B cell (primary cell): ENCODE results near the gene OTOR. TPM values are rescaled to one million over a fixed set of nuclear protein-coding genes. Genes with fewer than 3 reads are reported as not detected.

Experiments used
- ATAC-seq: fragments of 200-7000 bp; cut with Tn5 transposase; one replicate; pipeline ENCODE4 v1.10.0; 2021; ENCODE audit warnings: low read depth, mild to moderate bottlenecking, moderate number of reproducible peaks, moderate library complexity
- CTCF ChIA-PET: fragments of 350-600 bp; sonication (Branson Sonifier 250); formaldehyde crosslinking; loops from one replicate; lab custom pipeline; 2021; ENCODE audit warnings: antibody characterized with exemption, inconsistent platforms; lab: Charles Lee
- POLR2A ChIA-PET: fragments of 350-600 bp; sonication (Branson Sonifier 250); formaldehyde crosslinking; loops from one replicate; lab custom pipeline; 2021; ENCODE audit warnings: antibody characterized with exemption; lab: Charles Lee
- DNase-seq: peaks from one replicate; pipeline ENCODE4 v3.0.0; 2013
- H2AFZ ChIP-seq: 2 replicates; pipeline ENCODE4 v1.6.1; 2012; ENCODE audit warnings: mild to moderate bottlenecking, low read depth, low read length; ENCODE audit not compliant: insufficient read depth, poor library complexity, severe bottlenecking
- H3K27ac ChIP-seq, 2 donors: 1 replicate in 1 of 2; 2 replicates in 1 of 2; pipeline ENCODE4 v1.5.1; 2012 to 2013; ENCODE audit warnings: low read length in 2 of 2, mild to moderate bottlenecking in 2 of 2, moderate library complexity in 1 of 2
- H3K27me3 ChIP-seq, 4 experiments: fragments of 200-600 bp in 1 of 4; sonication (generic) in 1 of 4; replicated peaks in 1 of 4; 1 replicate in 2 of 4; 2 replicates in 2 of 4; pipeline versions ENCODE4 v1.6.1 to v1.7.0; 2013 to 2016; ENCODE audit warnings: low read length in 3 of 4, mild to moderate bottlenecking in 2 of 4, mixed read lengths in 1 of 4, moderate library complexity in 1 of 4; ENCODE audit not compliant: insufficient read depth in 4 of 4, control insufficient read depth in 3 of 4; ENCODE audit errors: control extremely low read depth in 1 of 4
- H3K36me3 ChIP-seq, 2 experiments: replicated peaks in 1 of 2; 1 replicate in 1 of 2; 2 replicates in 1 of 2; pipeline versions ENCODE4 v1.6.1 to v1.7.1; 2013; ENCODE audit warnings: low read length in 1 of 2; ENCODE audit not compliant: insufficient read depth in 2 of 2, control insufficient read depth in 1 of 2; ENCODE audit errors: control extremely low read depth in 1 of 2, extremely low read depth in 1 of 2
- H3K4me1 ChIP-seq, 2 donors: fragments of 200-600 bp in 1 of 2; sonication (generic) in 1 of 2; 1 replicate in 1 of 2; 2 replicates in 1 of 2; pipeline versions ENCODE4 v1.5.1 to v1.6.1; 2013 to 2017; ENCODE audit warnings: low read length in 2 of 2; ENCODE audit not compliant: control insufficient read depth in 2 of 2, insufficient read depth in 2 of 2
- H3K4me2 ChIP-seq: replicated peaks from 2 replicates; pipeline ENCODE3; 2012; ENCODE audit warnings: mild to moderate bottlenecking, low read depth, low read length; ENCODE audit not compliant: poor library complexity, severe bottlenecking
- H3K4me3 ChIP-seq, 5 experiments: fragments of 200-600 bp in 1 of 5; sonication (generic) in 1 of 5; 1 replicate in 3 of 5; 2 replicates in 2 of 5; pipeline versions ENCODE4 v1.5.1 to v1.7.0; 2011 to 2016; ENCODE audit warnings: low read length in 4 of 5, mild to moderate bottlenecking in 4 of 5, low read depth in 2 of 5, control low read depth in 1 of 5, moderate library complexity in 1 of 5; ENCODE audit not compliant: insufficient read depth in 1 of 5; ENCODE audit errors: control extremely low read depth in 1 of 5, extremely low read depth in 1 of 5
- H3K79me2 ChIP-seq: fragments of 200-600 bp; sonication (generic); one replicate; pipeline ENCODE4 v1.6.0; 2016; ENCODE audit warnings: low read length; ENCODE audit not compliant: control insufficient read depth, insufficient read depth
- H3K9ac ChIP-seq: fragments of 200-600 bp; sonication (generic); 2 replicates; pipeline ENCODE4 v1.6.1; 2017; ENCODE audit warnings: mild to moderate bottlenecking, low read length, moderate library complexity
- H3K9me3 ChIP-seq, 3 donors: one replicate each; pipeline versions ENCODE4 v1.6.1 to v1.7.1; 2013; ENCODE audit warnings: low read length in 2 of 3; ENCODE audit not compliant: control insufficient read depth in 2 of 3, insufficient read depth in 1 of 3; ENCODE audit errors: control extremely low read depth in 1 of 3
- H4K20me1 ChIP-seq: 2 replicates; pipeline ENCODE4 v1.6.0; 2012; ENCODE audit warnings: mild to moderate bottlenecking, low read length; ENCODE audit not compliant: insufficient read depth, control insufficient read depth, poor library complexity, severe bottlenecking
- H3K27ac Mint-ChIP-seq: one replicate; pipeline ENCODE4 v1.8.0; 2021; ENCODE audit warnings: mixed read lengths
- H3K27me3 Mint-ChIP-seq: one replicate; pipeline ENCODE4 v1.8.0; 2021; ENCODE audit warnings: mixed read lengths
- H3K4me1 Mint-ChIP-seq: one replicate; pipeline ENCODE4 v1.8.0; 2021; ENCODE audit warnings: mixed read lengths
- H3K4me3 Mint-ChIP-seq: one replicate; pipeline ENCODE4 v1.8.0; 2021; ENCODE audit warnings: mixed read lengths
- H3K9me3 Mint-ChIP-seq: one replicate; pipeline ENCODE4 v1.8.0; 2022; ENCODE audit warnings: mixed read lengths; ENCODE audit not compliant: insufficient read depth
- CTCF ChIP-seq: fragments of 200-600 bp; IDR thresholded peaks from one replicate; pipeline ENCODE4 v1.8.0; 2022; ENCODE audit warnings: antibody characterized with exemption, mild to moderate bottlenecking
- EZH2 ChIP-seq: IDR thresholded peaks from 2 replicates; pipeline ENCODE4 v1.6.1; 2012; ENCODE audit warnings: borderline replicate concordance, low read depth, mild to moderate bottlenecking, moderate library complexity, low read length; ENCODE audit not compliant: insufficient read depth, poor library complexity, severe bottlenecking
- WGBS: methylation state at CpG from one replicate; pipeline ENCODE4 v1.1.5; 2013; ENCODE audit warnings: missing lambda C conversion rate; ENCODE audit not compliant: insufficient coverage; 5-methylcytosine and 5-hydroxymethylcytosine counted together
- intact Hi-C: fragments of 100-400 bp; cut with micrococcal nuclease; formaldehyde crosslinking; loops from one replicate; pipeline ENCODE4 v1.10.0; 2022
- polyA plus RNA-seq: library from polyadenylated mRNA; depleted of rRNA; stranded (reverse); fragments of >200 nt; gene quantifications from 2 replicates; pipeline ENCODE4 v1.2.3, GENCODE V29; 2012
- total RNA-seq, 2 donors: library from RNA; stranded (reverse); fragments of 120-200 nt in 1 of 2; gene quantifications; 1 replicate in 1 of 2; 2 replicates in 1 of 2; pipeline versions ENCODE4 v1.2.3 to v1.2.4, GENCODE V29; 2013 to 2022

The OTOR gene
- total and polyA plus RNA-seq, 2 donors (not counting 1 experiment from before 2014, with no cell fraction given) = not detected

GRCh38 chr20:16764560-16764959, 16.4 kb downstream of the OTOR start:
- 49% methylated on average over 3 of the region's 4 CpGs for WGBS
- ChIA-PET CTCF (no interaction called here), POLR2A (no interaction called here)
- H3K27ac Mint-ChIP-seq = no peak overlapping the region
- no peaks in the 10 kb centered on the region for H3K79me2 ChIP-seq
- no peak overlapping the region for H2AFZ ChIP-seq
- DNase-seq (no peak), ATAC-seq (no peak)
- peaks cover 0 to 25% (median 4%) of the 10 kb centered on the region in 4 experiments for H3K27me3 ChIP-seq
- no peak overlapping the region for H3K4me2 ChIP-seq
- H3K36me3 ChIP-seq = no peaks in the 10 kb centered on the region
- no peaks in the 10 kb centered on the region for H3K9me3 ChIP-seq
- H3K9me3 Mint-ChIP-seq = no peaks in the 10 kb centered on the region
- H3K27ac ChIP-seq = no peak overlapping the region
- intact Hi-C loops = no loop called here
- peaks cover 40% of the 10 kb centered on the region for H3K27me3 Mint-ChIP-seq
- no peaks in the 10 kb centered on the region for H3K4me1 Mint-ChIP-seq
- H3K4me3 Mint-ChIP-seq = no peak overlapping the region
- no peaks in the 10 kb centered on the region for H3K4me1 ChIP-seq
- no peak overlapping the region for H3K4me3 ChIP-seq
- TF ChIP-seq CTCF (no peak), EZH2 (no peak)
- H4K20me1 ChIP-seq = no peaks in the 10 kb centered on the region
- H3K9ac ChIP-seq = no peak overlapping the region

GRCh38 chr20:16771213-16771612, 23.1 kb downstream of the OTOR start:
- no peak overlapping the region for H3K27ac ChIP-seq
- DNase-seq = no peak
- H3K9me3 ChIP-seq = peaks cover 1 to 4% (median 4%) of the 10 kb centered on the region in 3 donors
- POLR2A ChIA-PET = no interaction called here
- no peak overlapping the region for H3K9ac ChIP-seq
- peaks cover 0 to 12% (median 4%) of the 10 kb centered on the region in 4 experiments for H3K27me3 ChIP-seq
- no peak overlapping the region for H3K27ac Mint-ChIP-seq
- intact Hi-C loops = no loop called here
- CTCF ChIA-PET = no interaction called here
- H3K4me3 Mint-ChIP-seq = no peak overlapping the region
- no peak overlapping the region for H2AFZ ChIP-seq
- no peaks in the 10 kb centered on the region for H3K36me3 ChIP-seq
- no peaks in the 10 kb centered on the region for H3K79me2 ChIP-seq
- no peak for ATAC-seq
- no peaks in the 10 kb centered on the region for H3K4me1 Mint-ChIP-seq
- peaks cover 40% of the 10 kb centered on the region for H3K27me3 Mint-ChIP-seq
- H3K4me1 ChIP-seq = no peaks in the 10 kb centered on the region
- H4K20me1 ChIP-seq = no peaks in the 10 kb centered on the region
- no peak overlapping the region for H3K4me2 ChIP-seq
- peaks cover 9% of the 10 kb centered on the region for H3K9me3 Mint-ChIP-seq
- H3K4me3 ChIP-seq = no peak overlapping the region
- TF ChIP-seq EZH2 = no peak
- TF ChIP-seq CTCF = no peak
